ENCODE results near the gene GLS. TPM values are rescaled to one million over a fixed set of nuclear protein-coding genes. Genes with fewer than 3 reads are reported as not detected.

Gene GLS
- total RNA-seq, 4 donors from 2014 or later: 175 to 274 (median 197) TPM

DNA sequence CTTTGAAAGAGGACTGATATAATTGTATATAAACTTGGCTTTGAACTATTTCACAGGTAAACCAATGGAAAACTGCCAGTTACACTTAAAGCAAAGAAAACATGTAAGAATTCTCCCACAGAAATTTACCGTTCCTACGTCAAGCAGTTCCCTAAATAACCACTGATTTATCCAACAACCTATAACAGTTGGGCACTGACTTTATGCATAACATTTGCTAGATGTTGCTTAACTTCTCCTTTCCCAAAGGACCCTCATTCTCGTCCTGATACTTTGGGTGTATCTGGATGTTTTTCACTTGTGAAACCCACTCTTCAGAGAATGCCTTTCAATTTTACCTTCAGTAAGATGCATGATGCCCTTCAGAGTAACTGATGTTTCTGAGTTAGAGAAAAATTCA lies 89.5 kb downstream of the GLS start:
- Histone ChIP-seq H3K9me3 (no peaks in the 10 kb centered on the region), H3K4me3 (replicated peaks in 1 of 3) (no peak overlapping the region), H3K27ac (no peak overlapping the region), H3K36me3 (peaks cover 14 to 32% of the 10 kb centered on the region in 2 donors), H3K27me3 (no peaks in the 10 kb centered on the region), H3K4me1 (no peaks in the 10 kb centered on the region)
- no peak for TF ChIP-seq POLR2A (IDR thresholded peaks at IDR 0.05)
- TF ChIP-seq, protein P1, sequence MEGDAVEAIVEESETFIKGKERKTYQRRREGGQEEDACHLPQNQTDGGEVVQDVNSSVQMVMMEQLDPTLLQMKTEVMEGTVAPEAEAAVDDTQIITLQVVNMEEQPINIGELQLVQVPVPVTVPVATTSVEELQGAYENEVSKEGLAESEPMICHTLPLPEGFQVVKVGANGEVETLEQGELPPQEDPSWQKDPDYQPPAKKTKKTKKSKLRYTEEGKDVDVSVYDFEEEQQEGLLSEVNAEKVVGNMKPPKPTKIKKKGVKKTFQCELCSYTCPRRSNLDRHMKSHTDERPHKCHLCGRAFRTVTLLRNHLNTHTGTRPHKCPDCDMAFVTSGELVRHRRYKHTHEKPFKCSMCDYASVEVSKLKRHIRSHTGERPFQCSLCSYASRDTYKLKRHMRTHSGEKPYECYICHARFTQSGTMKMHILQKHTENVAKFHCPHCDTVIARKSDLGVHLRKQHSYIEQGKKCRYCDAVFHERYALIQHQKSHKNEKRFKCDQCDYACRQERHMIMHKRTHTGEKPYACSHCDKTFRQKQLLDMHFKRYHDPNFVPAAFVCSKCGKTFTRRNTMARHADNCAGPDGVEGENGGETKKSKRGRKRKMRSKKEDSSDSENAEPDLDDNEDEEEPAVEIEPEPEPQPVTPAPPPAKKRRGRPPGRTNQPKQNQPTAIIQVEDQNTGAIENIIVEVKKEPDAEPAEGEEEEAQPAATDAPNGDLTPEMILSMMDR (IDR thresholded peaks at IDR 0.05): no peak
- intact Hi-C loops (cut with DNase I): no loop called here
- DNase-seq: no peak
- 88 to 93% methylated on average over 3 of the region's 3 CpGs for WGBS, 2 donors

DNA sequence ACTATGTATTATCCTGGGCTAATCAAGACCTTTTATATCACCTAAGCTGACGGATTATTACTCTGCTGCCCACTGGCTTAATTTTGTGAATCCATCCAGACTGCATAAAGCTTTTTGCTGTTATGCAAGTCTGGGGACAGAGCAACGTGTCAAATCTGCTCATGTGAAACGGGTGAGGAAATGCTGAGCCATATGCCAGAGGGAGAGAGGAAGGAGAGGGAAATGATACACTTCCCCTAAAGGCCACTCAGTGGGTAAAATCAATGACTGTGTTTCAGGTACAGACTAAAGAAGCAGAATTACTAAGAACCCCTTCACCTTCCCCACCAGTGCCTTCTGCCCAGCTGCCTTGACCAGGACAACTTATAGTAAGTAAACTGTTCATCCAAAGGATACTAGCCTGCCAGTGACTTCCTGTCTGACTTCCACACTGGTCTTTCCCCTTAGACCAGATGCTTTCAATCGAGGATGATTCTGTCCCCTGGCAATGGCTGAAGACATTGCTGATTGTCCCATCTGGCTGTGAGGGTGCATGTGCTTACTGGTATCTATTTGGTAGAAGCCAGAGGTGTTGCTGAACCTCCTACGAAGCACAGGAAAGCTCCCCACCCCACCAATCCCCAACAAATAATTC lies 90.4 kb downstream of the GLS start:
- intact Hi-C loops (cut with DNase I): no loop called here
- DNase-seq: no peak
- TF ChIP-seq, protein P1 (IDR thresholded peaks at IDR 0.05): no peak
- TF ChIP-seq POLR2A (IDR thresholded peaks at IDR 0.05): no peak
- Histone ChIP-seq H3K36me3 (peaks cover 19 to 41% of the 10 kb centered on the region in 2 donors), H3K27ac (no peak overlapping the region), H3K9me3 (no peaks in the 10 kb centered on the region), H3K27me3 (no peaks in the 10 kb centered on the region), H3K4me1 (no peaks in the 10 kb centered on the region), H3K4me3 (replicated peaks in 1 of 3) (no peak overlapping the region)
- 72 to 84% methylated on average over 5 of the region's 5 CpGs for WGBS, 2 donors

DNA sequence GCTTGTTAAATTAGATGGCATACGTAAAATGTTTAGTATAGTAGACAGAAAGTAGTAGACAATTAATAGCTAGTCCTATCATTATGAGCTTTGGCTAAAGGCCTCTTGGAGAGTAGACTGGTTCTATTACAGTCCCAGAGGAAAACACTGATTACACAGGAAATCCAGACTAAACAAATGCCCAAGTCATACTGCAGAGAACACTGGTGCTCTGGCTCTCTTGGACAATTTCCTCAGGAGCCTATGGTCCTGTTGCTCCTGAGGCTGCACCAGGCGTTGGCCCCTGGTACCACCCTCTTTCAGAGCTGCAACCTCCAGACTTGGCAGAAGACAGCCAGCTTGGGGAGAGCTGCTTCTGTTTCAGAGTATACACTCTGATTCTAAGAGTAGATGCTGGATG lies 91.6 kb downstream of the GLS start:
- Histone ChIP-seq H3K27ac (peak overlapping the region in 1 of 3 donors; percentile 3), H3K4me1 (no peaks in the 10 kb centered on the region), H3K36me3 (peaks cover 26 to 51% of the 10 kb centered on the region in 2 donors), H3K27me3 (no peaks in the 10 kb centered on the region), H3K4me3 (replicated peaks in 1 of 3) (no peak overlapping the region), H3K9me3 (no peaks in the 10 kb centered on the region)
- WGBS, 2 donors: 74 to 87% methylated on average over 2 of the region's 2 CpGs
- no peak for TF ChIP-seq POLR2A (IDR thresholded peaks at IDR 0.05)
- TF ChIP-seq, protein P1 (IDR thresholded peaks at IDR 0.05): no peak
- no peak for DNase-seq
- intact Hi-C loops (cut with DNase I): no loop called here

- H3K36me3 ChIP-seq: peaks cover 26 to 51% of the 10 kb centered on the region in 2 donors
Measured at GRCh38 chr2:190972846-190973245, 92.2 kb downstream of the GLS start.

GRCh38 chr2:190973262-190973661 lies 92.6 kb downstream of the GLS start:
- WGBS, 2 donors: 94 to 100% methylated on average over 1 of the region's 1 CpG
- no peak overlapping the region for H3K4me3 ChIP-seq (replicated peaks in 1 of 3)
- H3K27me3 ChIP-seq: no peaks in the 10 kb centered on the region
- H3K4me1 ChIP-seq: no peaks in the 10 kb centered on the region
- DNase-seq: no peak
- H3K36me3 ChIP-seq: peaks cover 30 to 51% of the 10 kb centered on the region in 2 donors
- H3K27ac ChIP-seq: no peak overlapping the region
- TF ChIP-seq, protein P1 (IDR thresholded peaks at IDR 0.05): no peak
- no peak for TF ChIP-seq POLR2A (IDR thresholded peaks at IDR 0.05)
- intact Hi-C loops (cut with DNase I): no loop called here
- no peaks in the 10 kb centered on the region for H3K9me3 ChIP-seq

More at GRCh38 chr2:190972846-190973245, 92.2 kb downstream of the GLS start:
- Histone ChIP-seq H3K27me3 (no peaks in the 10 kb centered on the region), H3K9me3 (no peaks in the 10 kb centered on the region), H3K27ac (no peak overlapping the region), H3K4me3 (replicated peaks in 1 of 3) (no peak overlapping the region), H3K4me1 (no peaks in the 10 kb centered on the region)
- intact Hi-C loops (cut with DNase I): no loop called here
- WGBS, 2 donors: 71 to 94% methylated on average over 3 of the region's 3 CpGs
- no peak for DNase-seq
- TF ChIP-seq, protein P1 (IDR thresholded peaks at IDR 0.05): no peak
- no peak for TF ChIP-seq POLR2A (IDR thresholded peaks at IDR 0.05)

Measured in thyroid gland (tissue), 4 donors.